Breast epithelium (tissue), 4 donors: Measurements from ENCODE around the gene PRPH2. TPM values are rescaled to one million over a fixed set of nuclear protein-coding genes. Genes with fewer than 3 reads are reported as not detected.
A peak's percentile ranks its signal among the peaks of the same experiment; 100 is the strongest.

Experiments
- DNase-seq, 2 donors: peaks; one replicate each; pipeline ENCODE4 v3.0.0-alpha.2; 2019; ENCODE audit warnings: low spot score in 2 of 2
- H3K27ac ChIP-seq, 2 donors: fragments of 200-600 bp; sonication (generic) in 1 of 2; one replicate each; pipeline ENCODE4 v1.5.1; 2016 to 2019; ENCODE audit warnings: mild to moderate bottlenecking in 1 of 2
- H3K27me3 ChIP-seq, 2 donors: fragments of 200-600 bp; sonication (generic) in 1 of 2; one replicate each; pipeline versions ENCODE4 v1.5.1 to v1.6.0; 2017 to 2019; ENCODE audit warnings: control low read depth in 1 of 2, mild to moderate bottlenecking in 1 of 2
- H3K36me3 ChIP-seq: fragments of 200-600 bp; one replicate; pipeline ENCODE4 v1.5.1; 2019
- H3K4me1 ChIP-seq, 2 donors: fragments of 200-600 bp; sonication (generic); one replicate each; pipeline ENCODE4 v1.5.1; 2016 to 2019; ENCODE audit warnings: control low read depth in 1 of 2
- H3K4me3 ChIP-seq, 3 donors: fragments of 200-600 bp; sonication (generic); 1 replicate in 2 of 3; 2 replicates in 1 of 3; pipeline ENCODE4 v1.5.1; 2016 to 2019; ENCODE audit warnings: mild to moderate bottlenecking in 3 of 3, moderate library complexity in 2 of 3
- H3K9me3 ChIP-seq, 2 donors: fragments of 200-600 bp; sonication (generic) in 1 of 2; one replicate each; pipeline ENCODE4 v1.5.1; 2016 to 2019; ENCODE audit warnings: control low read depth in 1 of 2
- POLR2A ChIP-seq: fragments of 450-650 bp; IDR thresholded peaks from one replicate; pipeline ENCODE4 v1.6.1; 2016; ENCODE audit warnings: antibody characterized with exemption, mild to moderate bottlenecking, moderate library complexity
- POLR2AphosphoS5 ChIP-seq, 3 donors: sonication (generic); formaldehyde crosslinking; IDR thresholded peaks; one replicate each; pipeline ENCODE4 v1.6.1; 2017; ENCODE audit warnings: antibody characterized with exemption in 3 of 3
- intact Hi-C: fragments of 100-400 bp; cut with DNase I; formaldehyde crosslinking; loops from one replicate; pipeline ENCODE4 v1.15.1; 2023; ENCODE audit warnings: low total_unique reads
- total RNA-seq, 3 donors: library from RNA; depleted of rRNA; stranded (reverse); fragments of >200 nt; gene quantifications; one replicate each; pipeline ENCODE4 v1.1.0, GENCODE V29; 2016
- TF ChIP-seq, protein P1 (sequence below), 3 donors: fragments of 450-650 bp; IDR thresholded peaks; one replicate each; pipeline ENCODE4 v1.5.1; 2016 to 2017; ENCODE audit warnings: antibody characterized with exemption in 3 of 3, mild to moderate bottlenecking in 3 of 3, moderate library complexity in 3 of 3

PRPH2 gene, protein sequence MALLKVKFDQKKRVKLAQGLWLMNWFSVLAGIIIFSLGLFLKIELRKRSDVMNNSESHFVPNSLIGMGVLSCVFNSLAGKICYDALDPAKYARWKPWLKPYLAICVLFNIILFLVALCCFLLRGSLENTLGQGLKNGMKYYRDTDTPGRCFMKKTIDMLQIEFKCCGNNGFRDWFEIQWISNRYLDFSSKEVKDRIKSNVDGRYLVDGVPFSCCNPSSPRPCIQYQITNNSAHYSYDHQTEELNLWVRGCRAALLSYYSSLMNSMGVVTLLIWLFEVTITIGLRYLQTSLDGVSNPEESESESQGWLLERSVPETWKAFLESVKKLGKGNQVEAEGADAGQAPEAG
- under 1 TPM in 2 of 3 donors, not detected in 1; 0.32 to 0.59 TPM for total RNA-seq

- H3K27me3 ChIP-seq = no peaks in the 10 kb centered on the region
- DNase-seq = no peak
- no peak within 1 kb of the TSS for H3K4me3 ChIP-seq
- H3K9me3 ChIP-seq = no peaks in the 10 kb centered on the region
- intact Hi-C loops = no loop called here
- TF ChIP-seq, protein P1, sequence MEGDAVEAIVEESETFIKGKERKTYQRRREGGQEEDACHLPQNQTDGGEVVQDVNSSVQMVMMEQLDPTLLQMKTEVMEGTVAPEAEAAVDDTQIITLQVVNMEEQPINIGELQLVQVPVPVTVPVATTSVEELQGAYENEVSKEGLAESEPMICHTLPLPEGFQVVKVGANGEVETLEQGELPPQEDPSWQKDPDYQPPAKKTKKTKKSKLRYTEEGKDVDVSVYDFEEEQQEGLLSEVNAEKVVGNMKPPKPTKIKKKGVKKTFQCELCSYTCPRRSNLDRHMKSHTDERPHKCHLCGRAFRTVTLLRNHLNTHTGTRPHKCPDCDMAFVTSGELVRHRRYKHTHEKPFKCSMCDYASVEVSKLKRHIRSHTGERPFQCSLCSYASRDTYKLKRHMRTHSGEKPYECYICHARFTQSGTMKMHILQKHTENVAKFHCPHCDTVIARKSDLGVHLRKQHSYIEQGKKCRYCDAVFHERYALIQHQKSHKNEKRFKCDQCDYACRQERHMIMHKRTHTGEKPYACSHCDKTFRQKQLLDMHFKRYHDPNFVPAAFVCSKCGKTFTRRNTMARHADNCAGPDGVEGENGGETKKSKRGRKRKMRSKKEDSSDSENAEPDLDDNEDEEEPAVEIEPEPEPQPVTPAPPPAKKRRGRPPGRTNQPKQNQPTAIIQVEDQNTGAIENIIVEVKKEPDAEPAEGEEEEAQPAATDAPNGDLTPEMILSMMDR (IDR thresholded peaks at IDR 0.05) = no peak
- TF ChIP-seq POLR2A (no peak), POLR2AphosphoS5 (IDR thresholded peaks at IDR 0.05) (no peak)
- no peaks in the 10 kb centered on the region for H3K36me3 ChIP-seq
- no peaks in the 10 kb centered on the region for H3K4me1 ChIP-seq
- H3K27ac ChIP-seq = no peak within 1 kb of the TSS
Measured at GRCh38 chr6:42722497-42722896, at the start of gene PRPH2. Gene PRPH2 (minus strand): TSS chr6:42722597. CDS start chr6:42722334, 263 bp downstream.

DNA sequence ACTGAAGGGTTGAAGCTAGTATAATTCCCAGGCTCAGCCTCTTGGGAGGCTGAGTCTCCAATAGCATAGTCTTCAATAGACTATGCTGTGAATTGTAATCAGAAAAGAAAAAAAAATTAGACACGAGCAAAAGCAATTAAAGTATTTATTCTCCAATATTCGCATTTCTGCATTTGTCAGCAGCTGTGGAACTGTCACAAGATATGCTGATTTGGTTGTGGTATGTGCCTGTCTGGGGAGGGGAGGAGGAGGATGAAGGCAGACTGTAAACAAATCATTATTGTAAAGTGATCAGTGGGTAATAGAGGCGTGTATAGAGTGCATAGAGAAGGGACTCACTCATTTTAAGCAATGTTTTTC lies 49.3 kb upstream of the PRPH2 start:
- no peaks in the 10 kb centered on the region for H3K4me1 ChIP-seq
- H3K9me3 ChIP-seq = no peaks in the 10 kb centered on the region
- intact Hi-C loops = no loop called here
- TF ChIP-seq, protein P1 (IDR thresholded peaks at IDR 0.05) = no peak
- TF ChIP-seq POLR2A (no peak), POLR2AphosphoS5 (IDR thresholded peaks at IDR 0.05) (no peak)
- no peaks in the 10 kb centered on the region for H3K36me3 ChIP-seq
- peak overlapping the region in 1 of 2 donors; percentile 29 for H3K27ac ChIP-seq
- DNase-seq = no peak
- no peaks in the 10 kb centered on the region for H3K27me3 ChIP-seq
- H3K4me3 ChIP-seq = peak overlapping the region in 2 of 3 donors; percentile 44 to 60

DNA sequence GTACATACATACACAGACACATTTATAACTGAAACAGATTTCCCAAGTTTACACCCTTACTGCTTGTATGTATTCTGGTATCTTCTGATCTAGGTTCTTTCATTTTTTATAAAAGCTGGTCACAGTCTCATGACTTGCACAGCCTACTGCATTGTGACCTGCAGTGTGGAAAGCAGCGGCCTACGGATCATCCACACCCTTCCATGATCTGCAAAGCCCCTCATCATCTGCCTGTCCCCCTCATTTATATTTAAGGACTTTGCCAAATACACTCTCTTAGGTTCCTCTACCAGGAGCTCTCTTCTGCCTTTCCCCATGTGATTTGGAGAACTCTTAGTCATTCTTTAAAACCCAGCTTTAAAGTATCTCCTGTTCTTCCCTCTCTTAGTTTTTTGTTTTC lies 47.4 kb upstream of the PRPH2 start:
- Histone ChIP-seq H3K27ac (no peak overlapping the region), H3K36me3 (no peaks in the 10 kb centered on the region), H3K4me3 (no peak overlapping the region), H3K9me3 (no peaks in the 10 kb centered on the region), H3K4me1 (no peaks in the 10 kb centered on the region), H3K27me3 (no peaks in the 10 kb centered on the region)
- TF ChIP-seq, protein P1 (IDR thresholded peaks at IDR 0.05) = no peak
- no peak for TF ChIP-seq POLR2AphosphoS5 (IDR thresholded peaks at IDR 0.05)
- TF ChIP-seq POLR2A = no peak
- intact Hi-C loops = no loop called here
- no peak for DNase-seq

DNA sequence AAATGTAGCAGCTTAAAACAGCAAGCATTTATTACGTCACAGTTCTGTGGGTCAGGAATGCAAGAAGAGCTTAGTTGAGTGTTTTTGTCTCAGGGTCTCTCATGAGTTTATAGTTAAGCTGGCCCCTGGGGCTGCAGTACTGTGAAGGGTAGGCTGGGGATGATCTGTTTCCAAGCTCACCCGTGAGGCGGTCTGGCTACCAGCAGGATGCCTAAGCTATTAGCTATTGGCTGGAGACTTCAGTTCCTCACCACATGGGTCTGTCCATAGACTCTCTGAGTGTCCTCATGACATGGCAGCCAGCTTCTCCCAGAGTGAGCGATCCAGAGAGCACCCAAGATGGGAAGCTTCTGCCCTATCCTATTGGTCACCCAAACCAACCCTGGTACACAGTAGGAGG lies 46.7 kb upstream of the PRPH2 start:
- no peaks in the 10 kb centered on the region for H3K9me3 ChIP-seq
- H3K4me1 ChIP-seq = no peaks in the 10 kb centered on the region
- no peak overlapping the region for H3K4me3 ChIP-seq
- intact Hi-C loops = no loop called here
- DNase-seq = no peak
- TF ChIP-seq, protein P1 (IDR thresholded peaks at IDR 0.05) = no peak
- no peak for TF ChIP-seq POLR2A
- TF ChIP-seq POLR2AphosphoS5 (IDR thresholded peaks at IDR 0.05) = no peak
- no peak overlapping the region for H3K27ac ChIP-seq
- H3K27me3 ChIP-seq = no peaks in the 10 kb centered on the region
- H3K36me3 ChIP-seq = no peaks in the 10 kb centered on the region

DNA sequence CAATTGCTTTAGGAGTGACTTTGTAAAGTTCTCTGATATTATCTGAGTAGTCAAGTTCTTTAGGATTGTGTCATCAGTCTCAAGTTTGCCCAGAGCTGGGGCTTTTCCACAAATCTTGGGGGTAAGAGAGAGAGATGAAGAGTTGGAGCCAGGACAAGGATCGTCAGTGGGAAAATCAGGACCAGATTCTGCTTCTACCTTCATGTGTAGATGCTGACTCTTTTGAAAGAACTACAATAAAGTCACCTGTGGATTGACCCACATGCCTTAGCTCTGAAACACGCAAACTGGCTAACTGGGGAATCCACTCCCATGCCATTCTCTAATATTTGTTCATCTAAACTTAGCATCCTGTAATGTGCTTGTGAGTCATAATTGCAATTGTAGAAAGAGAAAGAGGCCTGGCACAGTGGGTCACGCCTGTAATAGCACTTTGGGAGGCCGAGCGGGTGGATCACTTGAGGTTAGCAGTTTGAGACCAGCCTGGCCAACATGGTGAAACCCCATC lies 43.8 kb upstream of the PRPH2 start:
- no peak overlapping the region for H3K4me3 ChIP-seq
- no peaks in the 10 kb centered on the region for H3K4me1 ChIP-seq
- DNase-seq = no peak
- intact Hi-C loops = no loop called here
- H3K9me3 ChIP-seq = no peaks in the 10 kb centered on the region
- no peaks in the 10 kb centered on the region for H3K36me3 ChIP-seq
- no peaks in the 10 kb centered on the region for H3K27me3 ChIP-seq
- H3K27ac ChIP-seq = peak overlapping the region in 1 of 2 donors; percentile 17
- no peak for TF ChIP-seq POLR2A
- TF ChIP-seq POLR2AphosphoS5 (IDR thresholded peaks at IDR 0.05) = no peak
- TF ChIP-seq, protein P1 (IDR thresholded peaks at IDR 0.05) = no peak
